MM.1S (cell line): ENCODE results near the gene DDX55.
"Not testable (repeated sequence)": the region's sequence is repeated elsewhere in the genome, so short reads cannot be mapped to it uniquely, and the experiment has no call there.

Experiments
- DNase-seq: peaks from one replicate; pipeline ENCODE4 v3.0.0-alpha.2; 2015
- H2AFZ ChIP-seq: fragments of 300-600 bp; sonication (generic); 2 replicates; pipeline ENCODE4 v1.6.0; 2016; ENCODE audit warnings: antibody characterized with exemption, low read length
- H3F3A ChIP-seq: fragments of 300-600 bp; sonication (generic); 2 replicates; pipeline ENCODE4 v1.6.1; 2016; ENCODE audit warnings: mild to moderate bottlenecking, antibody characterized with exemption, low read length, moderate library complexity, mixed read lengths; ENCODE audit not compliant: insufficient read depth
- H3K27ac ChIP-seq: fragments of 300-600 bp; sonication (generic); 2 replicates; pipeline ENCODE4 v1.5.1; 2016; ENCODE audit warnings: mild to moderate bottlenecking, low read length
- H3K27me3 ChIP-seq: fragments of 300-600 bp; sonication (generic); replicated peaks from 2 replicates; pipeline ENCODE4 v1.6.0; 2016; ENCODE audit warnings: low read length; ENCODE audit not compliant: insufficient read depth
- H3K36me3 ChIP-seq: fragments of 300-600 bp; sonication (generic); replicated peaks from 2 replicates; pipeline ENCODE4 v1.6.1; 2016; ENCODE audit warnings: mild to moderate bottlenecking, low read length, mixed read lengths; ENCODE audit not compliant: insufficient read depth
- H3K4me1 ChIP-seq: fragments of 300-600 bp; sonication (generic); 2 replicates; pipeline ENCODE4 v1.6.1; 2016; ENCODE audit warnings: low read length, mixed read lengths
- H3K4me2 ChIP-seq: fragments of 300-600 bp; sonication (generic); 2 replicates; pipeline ENCODE4 v1.6.0; 2016; ENCODE audit warnings: low read depth, low read length
- H3K4me3 ChIP-seq: fragments of 300-600 bp; sonication (generic); 2 replicates; pipeline ENCODE4 v1.5.1; 2016; ENCODE audit warnings: low read length, mixed read lengths
- H3K79me2 ChIP-seq: fragments of 300-600 bp; sonication (generic); 2 replicates; pipeline ENCODE4 v1.6.1; 2016; ENCODE audit warnings: mixed run types, low read length, mixed read lengths
- H3K9ac ChIP-seq: fragments of 300-600 bp; sonication (generic); 2 replicates; pipeline ENCODE4 v1.6.1; 2016; ENCODE audit warnings: low read length, mixed read lengths
- H3K9me2 ChIP-seq: fragments of 300-600 bp; sonication (generic); replicated peaks from 2 replicates; pipeline ENCODE4 v1.6.1; 2016; ENCODE audit warnings: mild to moderate bottlenecking, low read length, mixed read lengths; ENCODE audit not compliant: insufficient read depth
- H3K9me3 ChIP-seq: fragments of 300-600 bp; sonication (generic); replicated peaks from 2 replicates; pipeline ENCODE4 v1.6.1; 2016; ENCODE audit warnings: mild to moderate bottlenecking, low read length, mixed read lengths; ENCODE audit not compliant: insufficient read depth
- H4K20me1 ChIP-seq: fragments of 300-600 bp; sonication (generic); 2 replicates; pipeline ENCODE4 v1.6.1; 2016; ENCODE audit warnings: mild to moderate bottlenecking, low read length, moderate library complexity, mixed read lengths; ENCODE audit not compliant: insufficient read depth
- CTCF ChIP-seq: fragments of 300-600 bp; sonication (generic); IDR thresholded peaks from 2 replicates; pipeline ENCODE4 v1.5.1; 2016; ENCODE audit warnings: antibody characterized with exemption, low read length, mixed read lengths
- EZH2 ChIP-seq: fragments of 300-600 bp; sonication (generic); optimal IDR thresholded peaks from 2 replicates; pipeline ENCODE3; 2017; ENCODE audit warnings: low read depth, mild to moderate bottlenecking, antibody characterized with exemption, low read length, mixed read lengths
- EZH2phosphoT487 ChIP-seq: fragments of 300-600 bp; sonication (generic); IDR thresholded peaks from 2 replicates; pipeline ENCODE4 v1.6.1; 2018; ENCODE audit warnings: antibody characterized with exemption, low read length

Gene DDX55

DNA sequence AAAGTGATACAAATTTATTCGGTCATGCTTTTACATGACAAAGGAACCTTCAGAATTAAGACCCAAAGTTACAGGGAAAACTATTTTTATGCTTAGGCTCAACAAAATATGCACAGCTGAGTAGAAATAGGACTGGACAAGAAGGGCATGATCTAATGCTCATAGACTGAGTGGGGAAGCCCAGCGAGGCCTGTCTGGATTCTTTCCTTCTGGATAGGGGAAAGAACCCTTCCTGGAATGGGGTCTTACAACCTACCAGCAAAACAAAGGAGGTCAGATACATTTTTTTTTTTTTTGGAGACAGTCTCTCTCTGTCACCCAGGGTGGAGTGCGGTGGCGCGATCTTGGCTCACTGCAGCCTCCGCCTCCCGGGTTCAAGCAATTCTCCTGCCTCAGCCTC, 2.2 kb upstream of the DDX55 start:
- Histone ChIP-seq H3K27ac (no peak overlapping the region), H3K4me2 (no peak overlapping the region), H3K4me3 (no peak overlapping the region), H3K36me3 (no peaks in the 10 kb centered on the region), H3K9me2 (no peaks in the 10 kb centered on the region), H3K27me3 (no peaks in the 10 kb centered on the region), H4K20me1 (peaks cover 3% of the 10 kb centered on the region; the same call in 1 of the 2 replicates), H2AFZ (no peak overlapping the region), H3K9me3 (no peaks in the 10 kb centered on the region), H3F3A (peaks cover 9% of the 10 kb centered on the region), H3K9ac (no peak overlapping the region), H3K79me2 (peaks cover 28% of the 10 kb centered on the region), H3K4me1 (peaks cover 15% of the 10 kb centered on the region)
- TF ChIP-seq EZH2phosphoT487 (no peak), EZH2 (no peak), CTCF (no peak)
- DNase-seq = no peak

GRCh38 chr12:123602651-123603195, 824 bp downstream of the DDX55 start:
- Histone ChIP-seq H3K27me3 (no peaks in the 10 kb centered on the region), H3K4me1 (peaks cover 5% of the 10 kb centered on the region), H3K9me3 (no peaks in the 10 kb centered on the region), H3K4me2 (peak overlapping the region; percentile 76), H3K4me3 (peak overlapping the region; percentile 87), H3K79me2 (peaks cover 44% of the 10 kb centered on the region), H3K27ac (peak overlapping the region; percentile 73; the same call in 1 of the 2 replicates), H3K36me3 (0 out of 2 replicates have a peak, but pooled peaks cover 5% of the 10 kb centered on the region), H3F3A (peaks cover 3% of the 10 kb centered on the region), H4K20me1 (no peaks in the 10 kb centered on the region), H3K9me2 (no peaks in the 10 kb centered on the region), H2AFZ (peak overlapping the region; percentile 92; the same call in 1 of the 2 replicates), H3K9ac (peak overlapping the region; percentile 83; the same call in 1 of the 2 replicates)
- DNase-seq = peak; percentile 9
- no peak for TF ChIP-seq EZH2
- no peak for TF ChIP-seq EZH2phosphoT487
- no peak for TF ChIP-seq CTCF

DNA sequence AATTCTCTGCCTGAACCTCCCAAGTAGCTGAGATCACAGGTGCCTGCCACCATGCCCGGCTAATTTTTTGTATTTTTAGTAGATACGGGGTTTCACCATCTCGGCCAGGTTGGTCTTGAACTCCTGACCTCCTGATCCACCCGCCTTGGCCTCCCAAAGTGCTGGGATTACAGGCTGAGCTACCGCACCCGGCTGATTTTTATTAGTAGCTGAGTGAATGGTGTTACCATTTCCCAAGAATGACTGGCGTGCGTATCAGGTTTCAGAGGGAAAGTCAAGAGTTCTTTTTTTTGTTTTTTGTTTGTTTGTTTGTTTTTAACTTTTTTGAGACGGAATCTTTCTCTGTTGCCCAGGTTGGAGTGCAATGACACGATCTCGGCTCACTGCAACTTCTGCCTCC, 1.6 kb downstream of the DDX55 start:
- not testable (repeated sequence) for H3K4me3 ChIP-seq, H3K9me3 ChIP-seq, H3K36me3 ChIP-seq, H4K20me1 ChIP-seq, H2AFZ ChIP-seq, H3K27ac ChIP-seq, H3K9ac ChIP-seq, H3K4me2 ChIP-seq, DNase-seq, H3K9me2 ChIP-seq, H3K4me1 ChIP-seq, H3K27me3 ChIP-seq, H3F3A ChIP-seq
- peaks cover 44% of the 10 kb centered on the region for H3K79me2 ChIP-seq

DNA sequence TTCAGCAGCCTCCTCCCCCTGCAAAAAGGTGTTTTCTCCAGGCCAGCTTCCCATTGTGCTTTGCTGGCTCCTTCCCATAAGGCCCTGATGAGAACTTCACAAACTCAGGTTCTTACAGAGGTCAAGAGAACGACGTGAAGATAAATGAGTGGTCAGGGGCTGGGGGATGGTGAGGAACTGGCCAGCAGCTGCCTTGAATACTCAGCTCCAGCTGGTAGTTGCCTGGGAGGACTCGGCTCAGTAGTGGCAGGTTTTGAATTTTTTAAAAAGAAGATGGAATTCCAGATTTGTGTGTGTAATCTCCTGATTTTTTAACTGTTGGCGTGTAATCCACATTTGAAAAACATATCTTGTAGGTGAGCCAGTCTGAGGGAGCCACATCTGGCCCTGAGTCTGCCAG, 5.9 kb downstream of the DDX55 start:
- DNase-seq = no peak
- H3K4me2 ChIP-seq = no peak overlapping the region
- no peak overlapping the region for H3K4me3 ChIP-seq
- TF ChIP-seq EZH2 (no peak), CTCF (no peak), EZH2phosphoT487 (no peak)
- H4K20me1 ChIP-seq = no peaks in the 10 kb centered on the region
- no peak overlapping the region for H2AFZ ChIP-seq
- H3F3A ChIP-seq = no peaks in the 10 kb centered on the region
- H3K27ac ChIP-seq = no peak overlapping the region
- no peaks in the 10 kb centered on the region for H3K9me3 ChIP-seq
- H3K36me3 ChIP-seq = 0 out of 2 replicates have a peak, but pooled peaks cover 5% of the 10 kb centered on the region
- no peaks in the 10 kb centered on the region for H3K9me2 ChIP-seq
- H3K27me3 ChIP-seq = no peaks in the 10 kb centered on the region
- peaks cover 36% of the 10 kb centered on the region for H3K79me2 ChIP-seq
- H3K9ac ChIP-seq = no peak overlapping the region
- no peaks in the 10 kb centered on the region for H3K4me1 ChIP-seq
